Panc1 (cell line): ENCODE results near the gene GLT1D1. TPM values are rescaled to one million over a fixed set of nuclear protein-coding genes. Genes with fewer than 3 reads are reported as not detected.

Experiments used
- ATAC-seq: fragments of 200-7000 bp; cut with Tn5 transposase; 2 replicates; pipeline ENCODE4 v1.9.1; 2020; ENCODE audit warnings: mild to moderate bottlenecking, moderate library complexity
- BruUV-seq: library from RNA; stranded (reverse); fragments of 400-500 nt; replicated peaks from 2 replicates; lab custom pipeline; 2021; lab: Mats Ljungman, UMichigan
- CTCF ChIA-PET: fragments of 300-600 bp; sonication (Branson Sonifier 250); formaldehyde crosslinking; loops from one replicate; lab custom pipeline; 2022; ENCODE audit warnings: antibody characterized with exemption; lab: Charles Lee
- POLR2A ChIA-PET: fragments of 300-600 bp; sonication (Branson Sonifier 250); formaldehyde crosslinking; loops from one replicate; lab custom pipeline; 2022; ENCODE audit warnings: antibody characterized with exemption; lab: Charles Lee
- DNase-seq: peaks from one replicate; pipeline ENCODE4 v3.0.0-alpha.2; 2010; ENCODE audit warnings: low read depth, low spot score
- H3K27ac ChIP-seq: 2 replicates; pipeline ENCODE4 v1.5.1; 2011; ENCODE audit warnings: mild to moderate bottlenecking, low read length, inconsistent platforms
- H3K27me3 ChIP-seq: fragments of 200-500 bp; sonication (Bioruptor generic); 2 replicates; pipeline ENCODE4 v1.6.0; 2014; ENCODE audit warnings: low read length, inconsistent platforms; ENCODE audit not compliant: control insufficient read depth, insufficient read depth
- H3K36me3 ChIP-seq: fragments of 200-500 bp; sonication (Bioruptor generic); 2 replicates; pipeline ENCODE4 v1.5.1; 2014; ENCODE audit warnings: inconsistent platforms, mild to moderate bottlenecking, low read length, moderate library complexity; ENCODE audit not compliant: control insufficient read depth, insufficient read depth
- H3K4me1 ChIP-seq: 2 replicates; pipeline ENCODE4 v1.5.1; 2011; ENCODE audit warnings: inconsistent platforms, mild to moderate bottlenecking, low read length, moderate library complexity; ENCODE audit not compliant: control insufficient read depth, insufficient read depth
- H3K4me3 ChIP-seq, 2 experiments: 2 replicates each; pipeline ENCODE4 v1.5.1; 2011 to 2012; ENCODE audit warnings: low read depth in 2 of 2, low read length in 2 of 2, mild to moderate bottlenecking in 2 of 2, inconsistent platforms in 1 of 2, moderate library complexity in 1 of 2
- H3K9me3 ChIP-seq: fragments of 200-500 bp; sonication (Bioruptor generic); 2 replicates; pipeline ENCODE4 v1.5.1; 2014; ENCODE audit warnings: low read depth, mild to moderate bottlenecking, inconsistent platforms, low read length, moderate library complexity; ENCODE audit not compliant: control insufficient read depth, insufficient read depth
- CTCF ChIP-seq: fragments of 450-650 bp; IDR thresholded peaks from 2 replicates; pipeline ENCODE4 v1.5.1; 2017; ENCODE audit warnings: mild to moderate bottlenecking
- POLR2AphosphoS5 ChIP-seq: IDR thresholded peaks from 2 replicates; pipeline ENCODE4 v1.6.1; 2012; ENCODE audit warnings: mild to moderate bottlenecking, low read depth, low read length, moderate library complexity
- REST ChIP-seq, 2 experiments: IDR thresholded peaks; 2 replicates each; pipeline ENCODE4 v1.6.1; 2011 to 2012; ENCODE audit warnings: low read depth in 2 of 2, control low read depth in 1 of 2, low read length in 1 of 2, mild to moderate bottlenecking in 1 of 2, moderate library complexity in 1 of 2; ENCODE audit not compliant: insufficient read depth in 1 of 2
- SIN3A ChIP-seq: IDR thresholded peaks from 2 replicates; pipeline ENCODE4 v1.6.1; 2012; ENCODE audit warnings: low read depth, mild to moderate bottlenecking, low read length, moderate library complexity, borderline replicate concordance; ENCODE audit not compliant: insufficient read depth
- TCF7L2 ChIP-seq: IDR thresholded peaks from 2 replicates; pipeline ENCODE4 v1.6.1; 2011; ENCODE audit warnings: mild to moderate bottlenecking, low read depth, low read length, inconsistent platforms
- in situ Hi-C: cut with HindIII; loops from 2 replicates; pipeline ENCODE4 v1.10.0; 2016; ENCODE audit warnings: low sequenced_read_pairs, low pct_unique_long_range_greater_than_20kb
- intact Hi-C: fragments of 100-400 bp; cut with micrococcal nuclease; formaldehyde crosslinking; loops from one replicate; pipeline ENCODE4 v1.10.0; 2022; ENCODE audit not compliant: unreplicated experiment
- total RNA-seq: library from RNA; stranded (reverse); gene quantifications from one replicate; pipeline ENCODE4 v1.2.1, GENCODE V29; 2021; ENCODE audit not compliant: unreplicated experiment

The GLT1D1 gene
- total RNA-seq, 1 experiment from 2014 or later, result not detected

DNA sequence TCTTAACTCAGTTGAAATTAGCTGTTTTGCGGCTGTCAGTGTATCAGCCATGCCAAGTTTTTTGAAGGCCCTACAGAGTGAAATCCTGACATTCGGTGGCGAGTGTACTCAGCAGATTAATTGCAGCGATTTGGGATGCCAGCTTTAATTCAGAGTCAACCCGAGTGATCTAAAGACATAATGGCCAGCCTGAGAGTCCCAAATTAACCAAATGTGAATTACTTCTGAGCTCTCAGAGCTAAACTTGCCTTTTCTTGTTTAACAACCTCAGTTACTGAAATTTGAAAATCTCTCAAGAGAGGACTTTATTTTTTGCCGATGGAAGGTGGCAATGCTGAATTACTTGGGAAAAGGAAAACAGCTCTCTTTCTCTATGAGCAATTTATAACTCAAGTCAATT is 148.5 kb downstream of the GLT1D1 start:
- no peak for TF ChIP-seq POLR2AphosphoS5
- TF ChIP-seq TCF7L2, result no peak
- TF ChIP-seq CTCF, result no peak
- no peak for TF ChIP-seq SIN3A
- TF ChIP-seq REST (IDR thresholded peaks at IDR 0.05; ENCODE audit: insufficient read depth in 1 of 2, low read depth in 2 of 2, low read length in 1 of 2), result no peak

GRCh38 chr12:129002427-129002826 is 149.1 kb downstream of the GLT1D1 start:
- no TSS peak for BruUV-seq
- Histone ChIP-seq H3K27me3 (0 out of 2 replicates have a peak, but pooled peaks cover 3% of the 10 kb centered on the region), H3K9me3 (no peaks in the 10 kb centered on the region), H3K36me3 (no peaks in the 10 kb centered on the region), H3K4me3 (no peak overlapping the region), H3K4me1 (no peaks in the 10 kb centered on the region), H3K27ac (no peak overlapping the region)
- ATAC-seq (no peak), DNase-seq (no peak)
- ChIA-PET CTCF (no interaction called here), POLR2A (no interaction called here)
- TF ChIP-seq CTCF (no peak), TCF7L2 (no peak), POLR2AphosphoS5 (no peak), REST (IDR thresholded peaks at IDR 0.05; ENCODE audit: insufficient read depth in 1 of 2, low read depth in 2 of 2, low read length in 1 of 2) (no peak), SIN3A (no peak)
- in situ Hi-C loops (no loop called here), intact Hi-C loops (no loop called here)

More for the DNA sequence above, 148.5 kb downstream of the GLT1D1 start:
- no TSS peak for BruUV-seq
- ChIA-PET POLR2A (no interaction called here), CTCF (no interaction called here)
- in situ Hi-C loops, result no loop called here
- no peak for DNase-seq
- H3K4me1 ChIP-seq, result no peaks in the 10 kb centered on the region
- H3K4me3 ChIP-seq, result no peak overlapping the region
- H3K27ac ChIP-seq, result no peak overlapping the region
- H3K27me3 ChIP-seq, result 0 out of 2 replicates have a peak, but pooled peaks cover 3% of the 10 kb centered on the region
- no peaks in the 10 kb centered on the region for H3K9me3 ChIP-seq
- intact Hi-C loops, result no loop called here
- ATAC-seq, result no peak
- no peaks in the 10 kb centered on the region for H3K36me3 ChIP-seq
